Stimulated activated CD8-positive, alpha-beta memory T cell treated with anti-CD3 and anti-CD28 coated beads, Interleukin-15, amount 100 ng/mL, for 4 hours (primary cell): Measurements from ENCODE around the gene PSG11.
"Not testable (repeated sequence)": the region's sequence is repeated elsewhere in the genome, so short reads cannot be mapped to it uniquely, and the experiment has no call there.

ENCODE experiments used
- DNase-seq, 2 donors: peaks; one replicate each; pipeline ENCODE4 v3.0.0-alpha.2; 2020; ENCODE audit warnings: low read depth in 2 of 2

The PSG11 gene

GRCh38 chr19:43026369-43026768, at the start of gene PSG11:
Gene PSG11 (minus strand): TSS chr19:43026469. CDS start chr19:43026372, 97 bp downstream.
- not testable (repeated sequence) for DNase-seq

GRCh38 chr19:43062418-43062817, 36.1 kb upstream of the PSG11 start:
- not testable (repeated sequence) for DNase-seq

DNA sequence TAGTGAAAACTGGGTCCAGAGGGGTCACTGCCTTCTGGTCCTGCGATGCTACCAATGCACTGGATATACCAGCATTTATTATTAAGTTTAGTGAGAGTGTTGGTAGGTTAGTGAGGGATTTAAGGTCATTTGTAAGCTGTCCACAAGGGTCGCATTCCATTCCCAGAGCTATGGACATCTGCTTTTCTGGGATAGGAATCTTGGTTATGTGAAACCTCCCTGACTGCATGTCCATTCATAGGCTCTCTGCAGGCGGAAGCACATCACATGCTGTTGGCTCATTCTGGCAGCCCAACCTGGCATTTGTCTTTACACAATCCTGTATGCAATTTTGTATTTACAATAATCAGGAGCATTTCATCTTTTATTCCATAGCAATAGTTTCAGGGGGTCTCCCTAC, 35.1 kb upstream of the PSG11 start:
- not testable (repeated sequence) for DNase-seq

- DNase-seq = not testable (repeated sequence)
Observed at GRCh38 chr19:43060254-43060653, 34.0 kb upstream of the PSG11 start.

DNA sequence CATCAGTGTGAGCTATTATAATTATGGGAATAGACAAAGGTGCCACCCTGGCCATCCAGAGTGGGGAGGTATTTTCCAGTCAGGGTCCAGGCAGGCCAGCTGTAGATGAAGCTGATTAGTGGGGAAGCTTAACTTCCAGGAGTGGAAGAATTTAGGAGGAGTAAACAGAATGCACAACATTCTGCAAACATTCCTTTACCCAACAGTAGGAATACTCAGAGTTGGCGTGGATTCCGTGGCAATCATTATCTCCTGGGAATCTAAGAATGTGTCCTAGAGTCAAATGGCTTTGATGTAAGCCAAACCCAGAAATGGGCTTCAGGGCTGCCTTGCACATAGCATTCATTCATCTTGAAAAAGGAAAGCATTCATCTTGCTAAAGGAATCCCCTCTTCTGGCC, 33.2 kb upstream of the PSG11 start:
- not testable (repeated sequence) for DNase-seq

DNA sequence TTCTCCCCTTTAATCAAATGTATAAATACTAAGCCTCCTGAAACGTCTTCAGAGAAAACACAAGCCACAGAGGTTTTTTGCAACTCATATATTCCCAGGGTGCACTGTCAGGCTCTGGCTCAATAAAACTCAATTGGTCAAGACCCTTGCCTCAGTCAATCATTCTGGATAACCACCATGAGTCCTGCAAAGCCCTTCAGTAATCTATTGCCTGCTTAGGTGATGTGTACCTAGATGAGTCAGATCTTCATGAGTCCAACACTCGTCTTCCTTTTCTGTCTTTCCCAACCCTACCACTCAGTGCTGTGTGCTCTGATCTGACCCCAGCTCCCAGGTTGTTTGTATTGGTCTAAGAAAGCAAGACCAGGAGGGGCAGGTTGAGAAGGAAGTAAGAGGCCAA, 32.2 kb upstream of the PSG11 start:
- DNase-seq = not testable (repeated sequence)

DNA sequence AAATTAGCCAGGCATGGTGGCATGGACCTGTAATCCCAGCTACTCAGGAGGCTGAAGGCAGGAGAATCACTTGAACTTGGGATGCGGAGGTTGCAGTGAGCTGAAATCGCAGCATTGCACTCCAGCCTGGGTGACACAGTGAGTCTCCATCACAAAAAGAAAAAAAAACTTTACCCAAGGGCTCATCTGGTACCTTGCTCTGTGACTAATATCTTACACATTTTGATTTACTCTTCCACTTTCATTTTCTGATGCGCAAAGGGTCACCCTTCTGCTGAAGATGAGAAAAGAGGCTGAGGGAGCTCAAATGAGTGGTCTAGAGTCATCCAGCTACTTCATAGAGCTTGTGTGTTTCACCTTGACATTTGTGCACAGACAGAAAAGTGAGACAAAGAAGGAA, 21.7 kb upstream of the PSG11 start:
- not testable (repeated sequence) for DNase-seq

DNA sequence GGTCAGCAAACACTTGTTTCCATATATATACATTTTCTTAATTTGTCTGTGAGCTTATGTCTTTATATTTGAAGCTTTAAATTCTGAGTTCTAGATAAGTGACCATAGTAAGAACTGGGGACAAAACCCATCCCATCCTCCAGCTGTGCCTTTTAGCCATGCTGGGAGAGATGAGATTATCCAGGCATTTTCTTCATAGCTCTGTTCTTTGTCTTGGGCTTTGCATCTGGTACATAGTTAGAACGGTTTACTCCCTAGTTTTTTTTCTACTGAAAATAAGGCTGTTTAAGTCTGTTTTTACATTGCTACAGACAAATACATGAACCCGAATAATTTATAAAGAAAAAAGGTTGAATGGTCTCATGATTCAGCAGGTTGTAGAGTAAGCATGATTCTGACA, 20.3 kb upstream of the PSG11 start:
- not testable (repeated sequence) for DNase-seq

- DNase-seq = not testable (repeated sequence)
Observed at GRCh38 chr19:43043492-43044180, 17.4 kb upstream of the PSG11 start.

- not testable (repeated sequence) for DNase-seq
Observed at GRCh38 chr19:43031645-43032044, 5.4 kb upstream of the PSG11 start.

DNA sequence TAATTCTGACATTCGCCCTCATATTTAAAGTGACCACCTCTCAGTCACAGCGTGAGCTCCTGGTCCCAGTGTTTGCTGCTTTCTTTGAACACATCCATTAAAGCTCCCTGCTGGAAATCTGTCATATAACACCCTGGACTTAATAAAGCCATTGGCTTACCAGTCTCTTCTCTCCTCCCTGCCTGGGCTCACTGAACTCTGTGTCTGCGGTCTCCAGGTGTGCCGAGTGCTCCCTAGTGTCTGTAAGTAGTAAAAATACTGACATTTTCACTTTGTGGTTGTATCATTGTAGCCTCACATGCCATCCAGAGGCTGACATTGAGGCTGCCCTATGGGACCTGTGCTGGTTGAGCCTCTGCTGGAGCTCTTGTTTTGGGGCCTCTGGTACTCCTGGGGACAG, 2.6 kb upstream of the PSG11 start:
- no peak for DNase-seq

DNA sequence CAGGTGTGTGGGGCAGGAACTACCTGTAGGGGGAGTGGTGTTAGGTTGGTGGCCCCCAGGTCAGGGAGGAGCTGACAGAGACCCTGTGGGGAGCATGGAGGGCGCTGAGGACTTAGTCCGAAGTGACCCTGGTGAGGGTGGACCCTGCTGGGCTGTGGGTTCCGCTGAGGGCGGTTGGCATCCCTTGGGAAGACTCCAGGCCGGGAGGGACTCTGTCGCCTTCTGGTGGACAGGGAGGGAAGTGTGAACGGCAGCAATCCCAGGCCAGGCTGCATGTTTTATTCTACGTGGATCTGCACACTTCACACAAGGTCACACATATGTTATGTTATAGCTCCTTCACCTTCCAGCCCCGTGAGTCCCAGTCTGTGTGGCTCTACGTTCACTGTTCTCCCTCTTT, 1.7 kb upstream of the PSG11 start:
- not testable (repeated sequence) for DNase-seq

DNA sequence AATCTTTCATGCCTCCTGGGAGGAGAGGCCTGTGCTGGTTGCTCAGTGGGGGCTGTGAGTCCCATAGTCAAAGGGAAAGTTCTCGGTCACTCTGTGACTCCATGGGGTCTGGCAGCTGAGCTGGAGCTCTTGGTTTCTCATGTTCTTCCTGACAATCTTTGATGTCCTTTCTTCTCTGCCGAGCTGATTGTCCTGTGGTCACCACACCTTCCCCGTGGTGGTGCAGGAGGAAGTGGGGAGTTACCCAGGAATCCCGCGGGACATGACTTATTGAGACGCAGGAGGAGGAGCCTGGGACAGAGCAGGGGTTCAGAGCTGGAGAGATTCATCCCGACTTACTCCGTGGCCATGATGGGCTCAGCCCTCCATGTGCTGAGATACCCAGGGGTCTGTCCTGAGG, 792 bp upstream of the PSG11 start:
- DNase-seq = not testable (repeated sequence)

DNA sequence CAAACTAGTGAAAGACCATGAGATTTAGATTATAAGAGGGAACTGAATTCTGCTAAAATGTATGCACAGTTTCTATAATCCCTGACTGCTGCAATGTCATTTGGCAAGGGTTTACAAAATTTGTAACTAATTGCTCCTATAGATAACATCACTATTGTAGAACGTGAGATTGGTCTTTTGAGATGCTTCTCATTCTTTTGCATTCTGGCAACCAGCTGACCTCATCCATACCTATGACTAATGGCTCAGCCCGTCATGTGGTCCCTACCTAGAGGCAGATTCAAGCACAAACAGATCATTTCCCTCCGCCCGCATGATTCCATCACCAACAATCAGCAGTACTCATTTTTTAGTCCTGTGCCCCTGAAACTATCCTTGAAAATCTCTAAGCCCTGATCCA, 4.2 kb downstream of the PSG11 start:
- DNase-seq = not testable (repeated sequence)

DNA sequence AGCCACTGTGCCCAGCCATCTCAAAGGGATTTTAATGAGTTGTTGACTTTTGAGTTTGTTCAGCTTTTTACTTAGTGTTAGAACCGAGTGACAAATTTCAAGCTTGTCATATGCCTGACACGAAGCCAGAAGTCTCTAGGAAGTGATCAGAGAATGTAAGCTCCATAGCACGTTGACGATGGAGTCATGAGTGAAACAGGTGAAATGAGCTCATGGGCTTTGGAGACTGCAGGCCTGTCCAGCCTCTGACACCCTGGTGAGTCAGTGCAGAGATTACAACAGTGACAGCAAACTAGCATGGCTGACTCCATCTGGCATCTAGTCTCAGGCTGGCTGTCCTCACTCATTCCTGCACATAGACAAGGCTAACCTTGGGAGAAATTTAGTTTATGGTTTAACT, 4.6 kb downstream of the PSG11 start:
- DNase-seq = not testable (repeated sequence)

- not testable (repeated sequence) for DNase-seq
Observed at GRCh38 chr19:43019588-43019987, 6.7 kb downstream of the PSG11 start.

DNA sequence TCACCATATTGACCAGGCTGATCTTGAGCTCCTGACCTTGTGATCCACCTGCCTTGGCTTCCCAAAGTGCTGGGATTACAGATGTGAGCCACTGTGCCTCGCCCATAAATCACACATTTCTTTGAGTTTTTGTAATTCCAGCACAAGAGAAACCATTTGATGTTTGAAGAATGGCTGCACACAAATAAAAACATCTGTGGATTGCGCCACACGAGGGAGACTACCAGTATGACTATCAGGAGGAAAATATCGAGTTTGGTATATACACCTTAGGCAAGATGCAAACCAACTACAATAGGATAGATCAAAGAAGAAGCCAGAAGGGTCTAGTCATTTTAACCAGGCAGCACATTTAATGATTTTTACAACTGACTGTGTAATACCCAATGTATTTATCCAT, 20.4 kb downstream of the PSG11 start:
- DNase-seq = not testable (repeated sequence)

DNA sequence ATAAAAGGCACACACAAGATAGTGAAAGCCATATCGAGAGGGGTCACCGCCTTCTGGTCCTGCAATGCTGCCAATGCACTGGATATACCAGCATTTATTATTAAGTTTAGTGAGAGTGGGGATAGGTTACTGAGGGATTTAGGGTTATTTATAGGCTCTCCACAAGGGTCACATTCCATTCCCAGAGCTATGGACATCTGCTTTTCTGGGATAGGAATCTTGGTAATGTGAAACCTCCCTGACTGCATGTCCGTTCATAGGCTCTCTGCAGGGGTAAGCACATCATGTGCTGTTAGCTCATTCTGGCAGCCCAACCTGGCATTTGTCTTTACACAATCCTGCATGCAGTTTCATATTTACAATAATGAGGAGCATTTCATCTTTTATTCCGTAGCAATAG, 21.4 kb downstream of the PSG11 start:
- DNase-seq = not testable (repeated sequence)

DNA sequence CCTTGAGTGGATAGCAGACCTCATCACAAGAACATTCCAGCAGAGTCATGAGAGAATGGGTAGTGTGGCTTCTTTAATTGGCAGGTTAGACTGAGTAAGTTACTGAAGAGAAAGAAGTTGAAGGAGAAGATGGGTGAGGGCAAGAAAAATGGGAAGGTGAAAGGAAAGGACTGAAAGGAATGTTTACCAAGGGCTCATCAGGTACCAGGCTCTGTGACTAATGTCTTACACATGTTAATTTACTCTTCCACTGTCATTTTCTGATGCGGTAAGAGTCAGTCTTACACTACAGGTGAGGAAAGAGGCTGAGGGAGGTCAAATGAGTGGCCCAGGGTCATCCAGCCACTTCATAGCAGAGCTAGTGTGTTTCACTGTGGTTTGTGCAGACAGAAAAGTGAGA, 22.6 kb downstream of the PSG11 start:
- DNase-seq = not testable (repeated sequence)

- DNase-seq = not testable (repeated sequence)
Observed at GRCh38 chr19:43002948-43003347, 23.3 kb downstream of the PSG11 start.

DNA sequence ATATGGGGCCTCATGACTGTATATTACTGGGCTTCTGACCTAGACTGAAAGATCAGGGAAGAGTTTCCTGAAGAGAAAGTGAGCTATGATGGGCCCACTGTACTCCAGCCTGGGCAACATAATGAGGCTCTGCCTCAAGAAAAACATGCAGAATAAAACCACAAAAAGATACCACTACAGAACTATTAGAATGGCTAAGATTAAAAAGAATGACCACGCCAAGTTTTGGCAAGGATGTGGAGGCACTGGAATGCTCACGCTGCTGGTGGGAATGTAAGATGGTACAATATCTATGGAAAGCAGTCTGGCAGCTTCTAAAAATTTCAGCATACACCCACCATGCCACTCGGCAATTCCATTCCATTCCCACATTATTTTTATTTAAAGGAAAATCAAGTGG, 30.1 kb downstream of the PSG11 start:
- not testable (repeated sequence) for DNase-seq

DNA sequence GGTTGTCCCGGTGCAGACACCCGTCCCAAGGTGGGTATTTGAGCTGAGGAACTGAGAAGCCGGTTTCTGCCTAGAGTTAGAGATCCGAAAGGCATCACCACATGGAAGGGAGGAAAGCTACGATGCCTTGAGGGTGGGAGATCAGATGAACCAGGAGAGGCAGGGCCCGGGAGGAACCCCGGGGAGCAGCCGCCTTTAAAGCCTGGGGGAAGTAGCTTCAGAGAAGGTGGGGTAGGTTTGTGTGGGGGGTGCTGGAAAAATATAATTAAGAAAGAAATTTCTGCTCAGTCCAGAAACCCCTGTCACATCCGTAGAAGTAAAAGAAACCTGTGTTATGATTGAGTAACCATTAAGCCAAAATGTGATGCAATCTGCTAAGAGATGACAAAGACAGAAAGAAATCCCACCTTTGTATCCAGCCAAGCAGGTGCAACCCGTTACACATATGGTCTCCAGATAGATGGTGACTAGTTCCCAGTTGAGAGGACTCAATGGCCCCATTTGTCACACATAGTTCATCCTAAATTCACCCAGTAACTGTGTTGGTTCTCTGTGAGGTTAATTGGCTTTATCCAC, 34.2 kb downstream of the PSG11 start:
- DNase-seq = not testable (repeated sequence)

GRCh38 chr19:42989851-42990250, 36.4 kb downstream of the PSG11 start:
- DNase-seq = no peak
